K562 treated with DMSO at 1 percent for 12 hours (cell line): ENCODE results near the gene ETV7. TPM values are rescaled to one million over a fixed set of nuclear protein-coding genes. Genes with fewer than 3 reads are reported as not detected.

Experiments used
- total RNA-seq: library from RNA; unstranded; fragments of 300-600 nt; gene quantifications from 2 replicates; pipeline ENCODE4 v1.2.3, GENCODE V29; 2022; ENCODE audit not compliant: insufficient read depth

Gene ETV7
- not detected in 2 replicates for total RNA-seq

GRCh38 chr6:36387440-36388303 is at the start of gene ETV7:
Gene ETV7, minus strand, starts transcription at chr6:36387669. Its CDS starts 128 bp downstream, at chr6:36387541.

GRCh38 chr6:36336779-36337241 is 50.7 kb downstream of the ETV7 start, which contains the start of gene BNIP5:
Gene BNIP5, minus strand, starts transcription at chr6:36336888. Its CDS starts 6,198 bp downstream, at chr6:36330690.

Other genes with a start within 250 kb of the ETV7 start
- gene BRPF3, start 190.9 kb downstream of the ETV7 start, total RNA-seq: 11.2 and 32.3 TPM in 2 replicates
- 0.49 and 1.0 TPM in 2 replicates for gene PNPLA1, start 117.6 kb downstream of the ETV7 start, total RNA-seq
- gene BNIP5, start 50.8 kb downstream of the ETV7 start, total RNA-seq: not detected in 2 replicates
- not detected in 2 replicates for gene PXT1, start 55.2 kb upstream of the ETV7 start, total RNA-seq
- 23.6 and 66.3 TPM in 2 replicates for gene KCTD20, start 55.3 kb upstream of the ETV7 start, total RNA-seq
- gene STK38, start 159.8 kb upstream of the ETV7 start, total RNA-seq: 13.7 and 30.4 TPM in 2 replicates
- gene SRSF3, start 206.7 kb upstream of the ETV7 start, total RNA-seq: 192 and 261 TPM in 2 replicates